Measurements from ENCODE around the gene MIEF1.

The MIEF1 gene

DNA sequence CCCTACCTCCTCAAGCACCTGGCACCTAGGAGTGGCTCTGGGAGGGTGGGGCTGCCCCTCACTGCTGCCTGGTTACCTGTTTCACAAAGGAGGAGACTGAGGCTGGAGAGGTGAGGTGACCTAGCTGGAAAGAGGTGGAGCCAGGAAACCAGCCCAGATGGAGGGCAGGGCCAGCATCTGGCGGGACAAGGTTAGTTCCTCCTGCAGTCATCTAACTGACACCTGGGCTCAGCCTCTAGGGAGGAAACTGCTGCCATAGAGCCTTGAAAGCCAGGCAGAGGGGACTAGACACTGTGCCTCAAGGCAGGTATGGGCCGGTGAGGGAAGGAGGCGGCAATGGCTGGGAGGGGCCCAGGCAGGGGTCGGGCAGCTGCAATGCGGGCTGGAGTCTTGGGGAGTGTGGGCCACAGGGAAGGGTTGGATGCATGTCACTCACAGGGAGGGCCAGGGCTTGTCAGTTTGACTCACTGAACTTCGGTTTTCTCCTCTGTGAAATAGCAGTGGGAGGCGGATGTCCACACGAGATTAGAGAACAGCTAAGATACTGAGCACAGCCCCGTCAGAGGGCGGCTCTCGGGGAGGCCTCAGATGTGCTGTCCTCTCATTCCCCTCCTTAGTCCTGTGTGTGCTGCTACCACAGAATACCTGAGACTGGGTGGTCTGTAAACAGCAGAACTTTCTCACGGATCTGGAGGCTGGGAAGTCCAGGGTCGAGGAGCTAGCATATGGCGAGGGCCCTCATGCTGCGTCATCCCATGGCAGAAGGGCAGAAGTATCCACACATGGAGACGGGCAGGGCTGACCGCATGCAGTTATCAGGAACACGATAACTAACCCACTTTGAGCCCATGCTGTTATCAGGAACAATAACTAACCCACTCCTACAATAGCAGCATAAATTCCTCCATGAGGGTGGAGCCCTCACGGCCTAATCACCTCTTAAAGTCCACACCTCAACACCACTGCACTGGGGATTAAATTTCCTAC lies 29.2 kb upstream of the MIEF1 start:
- FAIRE-seq (peak; percentile 67), DNase-seq (ENCODE audit: insufficient read length) (no peak)

DNA sequence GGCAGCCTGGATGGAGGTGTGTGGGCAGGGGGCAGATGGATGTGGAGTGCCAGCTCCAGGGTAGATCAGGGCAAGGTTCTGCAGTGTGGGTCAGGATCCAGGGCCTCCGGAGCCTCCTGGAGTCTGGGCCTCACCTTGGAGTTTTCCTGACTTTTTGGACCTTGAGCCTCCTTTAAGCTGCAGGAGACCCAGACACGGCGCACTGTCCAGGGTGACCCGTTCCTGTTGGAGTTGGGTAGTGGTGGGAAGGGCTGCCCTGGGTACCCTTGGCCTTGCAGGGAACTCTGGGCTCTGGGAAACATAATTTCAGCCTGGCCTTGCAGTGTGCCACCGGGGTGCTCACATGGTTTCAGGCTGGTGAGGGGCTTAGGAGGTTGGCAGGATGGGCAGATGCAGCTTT lies 28.2 kb upstream of the MIEF1 start:
- FAIRE-seq = no peak
- no peak for DNase-seq (ENCODE audit: insufficient read length)
- no peak for TF ChIP-seq POLR2A (IDR thresholded peaks at IDR 0.05; ENCODE audit: low read depth, low read length)
- no peak for TF ChIP-seq POLR2AphosphoS5 (IDR thresholded peaks at IDR 0.05; ENCODE audit: low read depth, low read length)
- no peak for TF ChIP-seq TAF1 (IDR thresholded peaks at IDR 0.05; ENCODE audit: borderline replicate concordance, low read depth, low read length)

More for the DNA sequence above, 29.2 kb upstream of the MIEF1 start:
- 0 out of 2 replicates have a peak, but pooled peaks have one; percentile 4 for TF ChIP-seq POLR2A (IDR thresholded peaks at IDR 0.05; ENCODE audit: low read depth, low read length)
- no peak for TF ChIP-seq TAF1 (IDR thresholded peaks at IDR 0.05; ENCODE audit: borderline replicate concordance, low read depth, low read length)

DNA sequence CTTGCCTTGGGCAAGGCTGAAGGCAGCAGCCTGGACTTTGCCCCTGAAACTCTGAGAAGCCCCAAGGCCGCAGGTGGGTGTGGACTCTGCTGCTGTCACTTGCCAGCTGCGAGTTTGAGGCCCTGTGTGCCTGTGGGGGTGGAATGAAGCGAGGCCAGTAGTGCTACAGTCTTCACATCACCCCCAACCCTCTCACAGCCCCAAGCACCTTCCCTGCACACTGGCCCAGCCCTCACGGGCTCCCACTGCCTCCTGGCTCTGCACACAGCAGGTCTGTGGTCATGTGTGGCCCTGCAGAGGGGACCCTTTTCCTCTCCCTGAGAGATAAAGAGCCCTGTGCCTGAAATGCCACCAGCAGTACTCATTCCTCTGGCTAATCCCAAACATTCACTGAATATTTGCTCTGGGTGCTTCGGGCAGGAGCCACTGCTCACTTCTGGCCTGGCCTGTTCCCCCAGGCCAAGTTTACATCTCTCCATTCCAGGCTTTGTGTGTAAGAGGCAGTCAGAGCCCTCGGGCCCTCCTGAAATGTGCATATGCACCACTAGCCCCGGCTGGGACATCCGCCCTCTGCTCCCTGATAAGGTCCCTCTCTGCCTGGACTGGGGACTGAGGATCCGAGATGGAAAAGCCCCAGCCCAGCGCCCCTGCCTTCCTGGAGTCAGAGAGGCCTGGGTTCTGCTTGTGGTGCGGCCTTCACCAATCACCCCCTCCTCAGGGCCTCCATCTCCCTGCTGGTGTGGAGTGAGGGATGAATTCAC lies 27.6 kb upstream of the MIEF1 start:
- DNase-seq (ENCODE audit: insufficient read length) (no peak), FAIRE-seq (no peak)
- TF ChIP-seq POLR2A (IDR thresholded peaks at IDR 0.05; ENCODE audit: low read depth, low read length) (no peak), POLR2AphosphoS5 (IDR thresholded peaks at IDR 0.05; ENCODE audit: low read depth, low read length) (no peak), TAF1 (IDR thresholded peaks at IDR 0.05; ENCODE audit: borderline replicate concordance, low read depth, low read length) (no peak)

DNA sequence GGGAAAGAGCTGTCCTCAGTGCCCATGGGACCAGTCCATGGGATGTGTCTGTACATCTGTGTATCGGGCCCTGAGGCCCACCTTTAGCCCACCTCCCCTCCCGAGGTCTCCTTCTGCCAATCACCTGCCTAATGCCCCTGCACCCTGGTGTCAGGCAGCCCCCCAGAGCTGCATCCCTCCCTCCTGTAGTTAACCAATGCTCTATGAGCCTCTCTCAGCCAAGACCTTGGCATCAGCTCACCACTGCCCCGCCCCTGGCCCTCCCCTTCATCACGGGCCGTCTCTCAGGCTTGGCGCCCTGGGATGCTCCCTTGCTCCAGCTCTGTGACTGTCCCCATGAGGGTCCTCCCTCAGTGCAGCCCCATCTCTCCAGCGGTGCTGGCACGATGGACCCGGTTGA lies 26.8 kb upstream of the MIEF1 start:
- DNase-seq (ENCODE audit: insufficient read length) (no peak), FAIRE-seq (no peak)
- no peak for TF ChIP-seq POLR2AphosphoS5 (IDR thresholded peaks at IDR 0.05; ENCODE audit: low read depth, low read length)

DNA sequence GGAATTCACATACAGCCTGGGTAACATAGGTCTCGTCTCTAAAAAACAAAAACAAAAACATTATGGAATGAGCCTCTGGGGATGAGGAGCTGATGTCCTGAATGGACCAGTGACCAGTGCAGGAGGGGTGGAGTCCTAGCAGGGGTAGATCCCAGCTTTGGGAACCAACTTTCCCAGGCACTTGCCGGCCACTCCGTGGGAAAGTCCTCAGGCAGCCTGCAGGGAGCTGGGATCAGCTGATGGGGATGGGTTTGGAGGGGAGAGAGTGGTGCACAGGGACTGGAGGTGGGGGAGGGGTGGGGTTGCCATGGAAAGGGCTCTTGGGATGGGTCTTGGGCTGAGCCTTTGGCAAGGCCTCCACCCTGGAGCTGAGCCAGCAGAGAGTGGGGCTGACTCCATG lies 26.2 kb upstream of the MIEF1 start:
- no peak for TF ChIP-seq POLR2A (IDR thresholded peaks at IDR 0.05; ENCODE audit: low read depth, low read length)
- TF ChIP-seq POLR2AphosphoS5 (IDR thresholded peaks at IDR 0.05; ENCODE audit: low read depth, low read length) = no peak
- no peak for TF ChIP-seq TAF1 (IDR thresholded peaks at IDR 0.05; ENCODE audit: borderline replicate concordance, low read depth, low read length)
- DNase-seq (ENCODE audit: insufficient read length) = no peak
- FAIRE-seq = no peak

DNA sequence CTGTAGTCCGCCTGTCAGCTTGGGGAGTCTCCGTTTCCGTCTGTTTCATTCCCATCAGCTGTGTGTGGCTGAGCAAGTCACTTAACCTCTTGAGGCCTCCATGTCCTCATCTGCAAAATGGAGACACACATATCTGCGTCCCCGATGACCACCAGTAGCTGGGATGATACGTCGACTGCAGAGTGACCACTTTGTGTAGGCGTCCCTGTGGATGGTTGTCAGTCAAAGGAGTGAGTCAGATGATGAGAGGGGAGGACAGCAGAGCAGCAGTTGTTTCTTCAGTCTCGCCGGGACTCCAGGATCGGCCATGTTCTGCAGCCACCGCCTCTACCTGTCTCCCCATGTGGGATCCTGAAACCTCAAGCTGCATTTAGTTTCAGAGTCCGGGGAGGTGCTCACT lies 25.4 kb upstream of the MIEF1 start:
- FAIRE-seq (no peak), DNase-seq (ENCODE audit: insufficient read length) (no peak)
- TF ChIP-seq TAF1 (IDR thresholded peaks at IDR 0.05; ENCODE audit: borderline replicate concordance, low read depth, low read length) (no peak), POLR2A (IDR thresholded peaks at IDR 0.05; ENCODE audit: low read depth, low read length) (no peak), POLR2AphosphoS5 (IDR thresholded peaks at IDR 0.05; ENCODE audit: low read depth, low read length) (no peak)

DNA sequence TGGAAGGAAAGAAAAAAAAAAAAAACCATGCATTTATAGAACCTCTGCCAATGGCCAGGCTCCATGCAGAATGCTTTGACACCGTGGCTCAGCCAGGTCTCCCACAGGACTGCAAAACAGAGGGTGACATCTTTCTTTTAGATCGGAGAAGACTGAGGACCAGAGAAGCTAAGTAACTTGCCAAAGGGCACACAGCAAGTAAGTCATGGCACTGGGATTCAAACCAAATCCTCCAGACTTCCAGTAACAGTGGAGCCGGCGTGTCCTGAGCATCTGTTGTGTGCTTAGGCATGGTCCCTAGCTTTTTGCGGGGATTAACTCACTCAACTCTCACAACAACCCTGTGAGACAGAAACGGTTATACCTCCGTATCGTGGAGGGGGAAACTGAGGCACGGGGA lies 24.5 kb upstream of the MIEF1 start:
- TF ChIP-seq POLR2AphosphoS5 (IDR thresholded peaks at IDR 0.05; ENCODE audit: low read depth, low read length) (no peak), POLR2A (IDR thresholded peaks at IDR 0.05; ENCODE audit: low read depth, low read length) (no peak), TAF1 (IDR thresholded peaks at IDR 0.05; ENCODE audit: borderline replicate concordance, low read depth, low read length) (no peak)
- FAIRE-seq = no peak

DNA sequence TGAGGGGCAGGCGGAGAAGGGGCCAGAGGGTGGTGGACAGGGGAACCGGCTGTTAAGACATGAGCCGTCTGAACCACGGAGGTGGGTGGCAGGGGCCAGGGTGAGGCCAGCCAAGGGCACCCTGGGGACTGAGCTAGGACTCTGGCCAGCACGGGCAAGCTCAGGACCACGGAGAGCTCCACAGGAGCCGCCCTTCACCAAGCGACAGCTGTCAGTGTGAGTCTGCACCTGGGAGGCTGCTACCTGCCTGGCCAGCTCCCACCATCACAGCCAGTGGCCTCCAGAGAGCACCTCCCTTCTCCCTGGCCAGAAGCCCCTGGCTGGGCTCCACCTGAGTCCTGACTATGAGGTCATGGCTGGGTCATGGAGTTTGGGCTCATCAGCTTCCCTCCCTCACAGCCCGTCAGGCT lies 23.6 kb upstream of the MIEF1 start:
- FAIRE-seq = no peak
- no peak for TF ChIP-seq POLR2A (IDR thresholded peaks at IDR 0.05; ENCODE audit: low read depth, low read length)
- TF ChIP-seq TAF1 (IDR thresholded peaks at IDR 0.05; ENCODE audit: borderline replicate concordance, low read depth, low read length) = no peak
- TF ChIP-seq POLR2AphosphoS5 (IDR thresholded peaks at IDR 0.05; ENCODE audit: low read depth, low read length) = no peak
- DNase-seq (ENCODE audit: insufficient read length) = no peak

More for the DNA sequence above, 24.5 kb upstream of the MIEF1 start:
- no peak for DNase-seq (ENCODE audit: insufficient read length)

DNA sequence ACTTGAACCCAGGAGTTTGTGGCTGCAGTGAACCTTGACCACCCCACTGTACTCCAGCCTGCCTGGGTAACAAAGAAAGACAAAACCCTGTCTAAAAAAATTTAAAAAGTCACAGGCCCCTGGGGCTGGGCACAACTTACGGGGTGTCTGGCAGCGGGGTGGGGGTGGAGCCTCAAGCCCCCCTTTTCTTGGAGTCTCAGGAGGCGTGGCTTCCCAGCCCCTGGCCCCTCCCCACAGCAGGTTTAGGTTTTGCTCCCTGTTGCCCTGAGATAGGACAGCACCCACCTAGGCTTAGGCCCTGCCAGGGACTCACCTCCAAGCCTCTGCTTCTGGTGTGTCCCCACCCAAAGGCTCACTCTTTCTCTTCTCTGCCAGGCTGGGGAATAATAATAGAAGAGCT lies 22.8 kb upstream of the MIEF1 start:
- FAIRE-seq = no peak
- TF ChIP-seq POLR2A (IDR thresholded peaks at IDR 0.05; ENCODE audit: low read depth, low read length) (no peak), TAF1 (IDR thresholded peaks at IDR 0.05; ENCODE audit: borderline replicate concordance, low read depth, low read length) (no peak), POLR2AphosphoS5 (IDR thresholded peaks at IDR 0.05; ENCODE audit: low read depth, low read length) (no peak)
- no peak for DNase-seq (ENCODE audit: insufficient read length)

DNA sequence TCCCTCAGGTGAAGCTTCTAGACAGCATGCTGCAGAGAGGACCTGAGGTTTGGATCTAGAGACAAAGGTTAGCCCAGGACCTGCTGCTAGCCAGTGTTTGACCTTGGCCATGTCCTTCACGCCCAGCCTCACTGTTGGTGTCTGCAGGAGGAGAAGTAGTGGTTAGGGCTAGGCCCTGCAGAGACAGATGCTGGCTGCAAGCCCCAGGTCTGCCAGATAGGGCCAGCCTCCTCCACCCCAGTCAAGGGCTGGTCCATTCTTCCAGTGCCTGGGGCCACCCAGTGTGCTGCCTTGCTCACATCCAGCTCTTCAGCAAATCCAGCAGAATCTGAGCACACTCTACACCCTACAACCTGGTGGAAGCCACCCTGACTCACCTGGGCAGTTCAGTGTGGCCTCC lies 21.5 kb upstream of the MIEF1 start:
- DNase-seq (ENCODE audit: insufficient read length) = no peak
- FAIRE-seq = no peak
- TF ChIP-seq POLR2AphosphoS5 (IDR thresholded peaks at IDR 0.05; ENCODE audit: low read depth, low read length) (no peak), POLR2A (IDR thresholded peaks at IDR 0.05; ENCODE audit: low read depth, low read length) (no peak)

DNA sequence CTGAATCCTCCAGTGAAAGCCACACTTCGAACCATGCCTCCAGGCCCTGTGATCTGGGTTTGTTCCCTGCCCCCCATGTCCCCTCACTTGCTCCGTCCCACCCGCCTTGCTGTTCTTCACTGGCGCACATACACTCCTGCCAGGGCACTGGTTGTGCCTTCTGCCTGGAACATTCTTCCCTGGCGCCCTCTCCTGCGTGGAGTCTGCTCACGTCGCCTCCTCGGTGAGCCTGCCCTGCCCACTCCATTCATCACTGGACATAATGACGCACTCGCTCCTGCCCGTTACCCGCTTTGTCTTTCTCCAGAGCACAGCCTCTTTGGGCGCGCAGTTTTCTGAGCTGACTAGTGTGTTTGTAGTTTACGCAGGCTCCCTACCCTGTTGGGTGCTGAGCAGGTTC lies 21.0 kb upstream of the MIEF1 start:
- no peak for DNase-seq (ENCODE audit: insufficient read length)
- FAIRE-seq = no peak
- TF ChIP-seq TAF1 (IDR thresholded peaks at IDR 0.05; ENCODE audit: borderline replicate concordance, low read depth, low read length) (no peak), POLR2A (IDR thresholded peaks at IDR 0.05; ENCODE audit: low read depth, low read length) (no peak), POLR2AphosphoS5 (IDR thresholded peaks at IDR 0.05; ENCODE audit: low read depth, low read length) (no peak)

DNA sequence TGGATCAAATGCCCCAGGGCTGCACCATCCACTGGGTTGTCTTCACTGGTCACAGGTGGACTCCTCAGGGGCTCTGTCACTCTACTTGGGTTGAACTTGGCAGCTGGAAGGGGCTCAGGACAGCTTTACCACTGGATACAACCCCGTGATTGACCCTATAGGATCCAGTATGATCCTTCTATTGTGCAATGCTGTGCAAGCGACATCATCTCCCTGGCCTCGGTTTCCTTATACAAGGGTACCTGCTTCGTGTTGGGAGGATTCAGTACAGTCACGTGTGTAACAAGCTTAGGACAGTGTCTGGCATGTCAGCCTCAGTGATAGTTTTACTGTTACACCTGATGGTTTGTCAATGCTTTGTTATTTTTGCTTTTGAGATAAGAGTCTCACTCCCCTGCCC lies 20.5 kb upstream of the MIEF1 start:
- FAIRE-seq (no peak), DNase-seq (ENCODE audit: insufficient read length) (no peak)
- TF ChIP-seq POLR2A (IDR thresholded peaks at IDR 0.05; ENCODE audit: low read depth, low read length) (no peak), POLR2AphosphoS5 (IDR thresholded peaks at IDR 0.05; ENCODE audit: low read depth, low read length) (no peak), TAF1 (IDR thresholded peaks at IDR 0.05; ENCODE audit: borderline replicate concordance, low read depth, low read length) (no peak)

Data from GM12892 (cell line).